Frontal cortex (tissue), 4 donors: Measurements from ENCODE around the gene POMT1. TPM values are rescaled to one million over a fixed set of nuclear protein-coding genes. Genes with fewer than 3 reads are reported as not detected.
A peak's percentile ranks its signal among the peaks of the same experiment; 100 is the strongest.

Experiments
- DNase-seq, 2 donors: peaks; one replicate each; pipeline ENCODE4 v3.0.0; 2012; ENCODE audit warnings: low spot score in 2 of 2
- FAIRE-seq: peaks from 2 replicates; lab custom pipeline; 2012; peaks lifted over from hg19 to GRCh38; lab: Jason Lieb, UNC
- total RNA-seq: library from RNA; depleted of rRNA; stranded (reverse); fragments of >200 nt; gene quantifications from one replicate; pipeline ENCODE4 v1.2.3, GENCODE V29; 2014
- donor health status: control.
- donor health status: control.
- donor health status: control.

Gene POMT1
- total RNA-seq, 1 donor from 2014 or later = 42.4 TPM

DNA sequence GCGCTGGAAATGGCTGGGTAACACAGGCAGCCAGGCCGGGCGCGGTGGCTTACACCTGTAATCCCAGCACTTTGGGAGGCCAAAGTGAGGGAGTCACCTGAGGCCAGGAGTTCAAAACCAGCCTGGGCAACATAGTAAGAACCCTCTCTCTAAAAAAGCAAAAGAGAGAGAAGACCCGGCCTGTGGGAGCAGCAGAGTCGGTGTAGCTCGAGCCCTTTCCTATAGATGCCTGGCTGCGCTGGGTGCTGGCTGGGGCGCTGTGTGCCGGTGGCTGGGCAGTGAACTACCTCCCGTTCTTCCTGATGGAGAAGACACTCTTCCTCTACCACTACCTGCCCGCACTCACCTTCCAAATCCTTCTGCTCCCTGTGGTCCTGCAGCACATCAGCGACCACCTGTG is 19.1 kb downstream of the POMT1 start:
- no peak for FAIRE-seq
- DNase-seq = no peak

DNA sequence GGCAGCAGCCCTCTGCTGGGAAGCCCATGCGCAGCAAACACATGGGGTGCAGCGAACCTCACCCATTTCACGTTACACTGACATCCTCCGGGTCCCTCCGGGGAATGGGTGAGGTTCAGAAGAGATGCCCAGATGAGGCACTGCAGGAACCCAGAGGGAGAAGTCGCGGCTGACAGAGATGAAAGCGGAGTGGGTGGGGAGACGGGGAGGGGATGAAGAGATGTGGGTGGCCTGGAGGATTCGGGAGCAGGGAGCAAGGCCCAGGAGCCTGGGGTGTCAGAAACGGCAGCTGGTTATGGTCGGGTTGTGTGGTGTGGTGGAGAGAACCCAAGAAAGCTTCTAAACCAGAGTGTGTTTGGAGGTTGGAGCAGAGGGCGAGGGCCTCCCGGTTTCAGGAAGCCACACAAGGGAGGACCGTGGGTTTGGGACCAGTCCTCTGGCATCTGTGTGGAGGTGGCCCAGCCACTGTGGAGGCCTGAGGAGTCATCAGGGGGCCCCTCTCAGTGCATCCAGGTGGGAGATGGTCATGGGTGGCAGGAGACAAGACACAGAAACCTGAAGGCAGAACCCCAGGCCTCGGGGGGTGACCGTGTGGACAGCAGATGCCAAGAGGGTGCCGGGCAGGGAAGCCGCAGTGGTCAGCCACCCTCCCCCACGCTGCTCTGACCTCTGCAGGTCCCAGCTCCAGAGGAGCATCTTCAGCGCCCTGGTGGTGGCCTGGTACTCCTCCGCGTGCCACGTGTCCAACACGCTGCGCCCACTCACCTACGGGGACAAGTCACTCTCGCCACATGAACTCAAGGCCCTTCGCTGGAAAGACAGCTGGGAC is 19.8 kb downstream of the POMT1 start:
- DNase-seq (no peak), FAIRE-seq (no peak)

GRCh38 chr9:131523086-131523388 is 20.3 kb downstream of the POMT1 start:
- DNase-seq = no peak
- no peak for FAIRE-seq

DNA sequence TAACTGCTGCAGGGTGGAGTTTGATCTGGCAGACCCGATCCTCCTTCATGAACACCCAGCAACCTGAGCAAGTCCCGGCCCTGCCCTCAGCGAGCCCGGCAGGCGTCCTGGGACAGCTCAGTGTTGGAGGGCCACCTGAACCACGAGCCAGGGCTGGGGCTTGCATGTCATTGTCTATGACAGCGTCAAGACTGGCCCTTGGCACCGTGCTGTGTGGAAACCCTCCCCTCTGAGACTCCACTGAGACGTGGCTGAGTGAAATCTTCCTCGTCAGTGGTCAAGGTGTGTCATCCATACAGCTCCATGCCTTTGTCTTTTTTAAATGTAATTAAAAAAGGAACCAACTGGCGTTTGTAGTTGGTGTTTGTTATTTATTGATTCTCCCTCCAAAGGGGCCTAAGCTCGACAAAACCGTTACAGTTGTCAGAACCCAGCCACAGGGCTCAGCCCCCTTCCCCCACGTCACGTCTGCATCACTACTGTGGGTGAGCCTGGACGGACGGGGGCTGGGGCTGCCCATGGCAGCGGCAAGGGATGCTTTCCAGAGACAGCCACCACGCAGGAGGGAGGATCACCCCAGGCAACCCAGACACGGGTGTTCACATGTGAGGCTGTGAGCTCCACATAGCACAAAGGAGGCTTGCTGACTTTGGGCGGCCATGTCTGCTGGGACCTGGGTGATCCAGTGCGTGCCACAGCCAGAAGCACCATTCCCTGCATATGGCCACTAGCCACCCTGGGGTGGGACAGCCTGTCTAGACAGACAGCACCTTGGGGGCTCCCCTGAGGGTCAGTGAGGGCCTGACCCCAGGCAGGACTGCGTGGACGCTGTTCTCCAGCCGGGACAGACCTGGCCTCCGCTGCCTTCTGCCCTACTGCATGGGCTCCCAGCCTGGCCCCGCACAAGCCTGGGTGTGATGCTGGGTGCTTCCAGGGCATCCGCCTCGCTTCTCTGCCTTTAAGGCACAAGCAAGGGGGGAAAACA is 21.0 kb downstream of the POMT1 start:
- FAIRE-seq (no peak), DNase-seq (no peak)

- FAIRE-seq (no peak), DNase-seq (no peak)
Observed at GRCh38 chr9:131524665-131525315, 22.1 kb downstream of the POMT1 start.

- no peak for FAIRE-seq
- peak in 1 of 2 donors; percentile 68 for DNase-seq
Observed at GRCh38 chr9:131525643-131526565, 23.2 kb downstream of the POMT1 start.

GRCh38 chr9:131528186-131528585 is 25.5 kb downstream of the POMT1 start:
- DNase-seq (no peak), FAIRE-seq (no peak)

DNA sequence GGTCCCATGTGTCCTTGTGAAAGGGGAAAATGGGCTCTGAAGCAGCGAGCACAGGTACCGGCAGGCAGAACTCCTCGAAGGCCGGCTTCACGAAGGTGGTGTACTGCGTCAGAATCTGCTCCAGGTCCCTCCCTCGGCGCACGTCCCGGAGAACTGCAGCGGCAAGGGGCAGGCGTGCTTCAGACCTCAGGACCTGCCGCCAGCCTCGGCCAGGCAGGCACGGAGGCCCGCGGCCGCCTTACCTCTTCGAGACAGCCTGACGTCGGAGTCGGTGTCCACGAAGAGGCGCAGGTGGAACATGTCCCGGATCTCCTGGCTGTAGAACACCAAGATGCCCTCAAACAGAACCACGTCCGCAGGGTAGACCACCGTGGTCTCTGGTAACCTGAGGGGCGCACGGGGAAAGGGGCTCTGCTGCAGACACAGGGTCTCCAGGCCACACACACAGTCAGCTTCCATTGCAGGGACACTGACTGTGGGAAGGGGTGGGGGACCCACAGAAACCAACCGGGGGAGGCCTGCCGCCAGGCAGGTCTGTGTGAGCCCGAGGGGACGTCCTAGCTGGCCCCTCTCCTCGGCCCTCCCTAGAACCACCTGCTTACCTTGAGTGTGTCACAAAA is 26.3 kb downstream of the POMT1 start:
- DNase-seq (no peak), FAIRE-seq (no peak)

GRCh38 chr9:131529597-131530545 is 27.2 kb downstream of the POMT1 start:
- FAIRE-seq (no peak), DNase-seq (peak in 1 of 2 donors; percentile 14)

GRCh38 chr9:131530546-131530919 is 27.8 kb downstream of the POMT1 start:
- DNase-seq = no peak
- FAIRE-seq = no peak

DNA sequence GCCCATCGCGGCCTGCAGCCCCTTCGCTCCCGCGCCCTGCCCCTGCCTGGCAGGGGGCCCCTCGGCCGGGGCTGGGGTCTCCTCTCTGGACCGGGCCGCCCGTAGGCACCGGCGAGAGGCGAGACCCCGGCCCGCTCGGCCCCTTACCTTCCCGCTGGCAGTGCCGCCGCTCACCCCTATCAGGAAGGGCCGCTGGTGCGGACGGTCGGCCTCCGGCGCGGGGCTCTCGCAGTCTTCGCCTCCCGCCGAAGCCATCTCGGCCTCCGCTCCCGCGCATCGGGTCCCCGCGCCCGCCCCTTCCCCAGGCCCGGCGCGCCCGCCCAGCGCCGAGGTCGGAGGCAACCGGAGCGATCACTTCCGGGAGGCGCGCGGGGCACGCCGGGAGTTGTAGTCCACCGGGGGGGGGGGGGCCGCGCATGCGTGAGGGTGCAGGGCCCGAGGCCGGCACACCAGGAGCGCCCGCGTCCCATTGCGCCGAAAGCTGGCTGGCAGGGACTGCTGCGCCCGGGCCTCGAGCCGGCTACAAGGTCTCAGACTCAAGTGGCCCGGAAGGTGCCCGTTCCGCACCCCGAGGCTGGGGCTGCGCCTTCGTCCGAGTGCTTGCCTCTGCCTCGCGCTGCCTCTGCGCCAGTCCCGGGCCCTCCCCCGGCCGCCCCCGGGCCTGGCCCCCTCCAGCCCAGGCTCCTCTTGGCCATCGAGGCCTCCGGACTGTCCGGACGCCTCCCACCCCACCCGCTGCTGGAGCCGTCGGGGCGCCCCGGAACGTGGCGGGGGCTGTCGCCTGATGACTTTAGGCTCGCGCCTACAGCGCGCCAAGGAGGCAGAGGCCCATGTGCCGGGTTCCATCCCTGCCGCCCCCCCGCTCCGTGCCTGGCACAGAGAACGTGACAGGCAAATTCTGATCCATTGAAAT is 28.5 kb downstream of the POMT1 start, which contains the start of gene UCK1:
TSS of gene UCK1 (minus strand) at position 344 of the 913 bp plus-strand sequence. CDS start at position 255, 89 bp downstream.
- FAIRE-seq (no peak), DNase-seq (peak; percentile 98)

DNA sequence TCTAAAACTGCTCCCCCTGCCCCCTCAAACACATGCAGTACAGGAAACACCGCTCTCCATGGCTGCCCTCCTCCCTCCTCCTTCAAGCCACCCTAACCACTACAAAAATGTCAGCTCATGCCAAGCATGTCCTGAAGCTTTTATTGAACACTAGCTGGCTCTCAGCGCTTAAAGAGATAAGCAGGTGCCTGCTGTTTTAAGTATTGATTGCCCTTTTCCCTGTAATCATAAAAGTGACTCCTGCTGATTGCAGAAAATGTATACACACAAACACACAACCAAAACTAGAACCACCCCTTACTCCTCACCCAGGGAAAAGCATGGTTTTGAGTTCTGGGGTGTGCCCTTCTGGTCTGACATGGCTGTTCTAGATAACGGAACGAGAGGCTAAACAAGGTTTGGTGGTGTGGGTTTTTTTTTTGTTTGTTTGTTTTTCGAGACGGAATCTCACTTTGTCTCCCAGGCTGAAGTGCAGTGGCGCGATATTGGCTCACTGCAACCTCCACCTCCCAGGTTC is 32.1 kb downstream of the POMT1 start:
- DNase-seq = no peak
- no peak for FAIRE-seq

- no peak for DNase-seq
- no peak for FAIRE-seq
Observed at GRCh38 chr9:131537946-131538345, 35.2 kb downstream of the POMT1 start.

GRCh38 chr9:131539223-131539923 is 36.7 kb downstream of the POMT1 start:
- DNase-seq = no peak
- no peak for FAIRE-seq

DNA sequence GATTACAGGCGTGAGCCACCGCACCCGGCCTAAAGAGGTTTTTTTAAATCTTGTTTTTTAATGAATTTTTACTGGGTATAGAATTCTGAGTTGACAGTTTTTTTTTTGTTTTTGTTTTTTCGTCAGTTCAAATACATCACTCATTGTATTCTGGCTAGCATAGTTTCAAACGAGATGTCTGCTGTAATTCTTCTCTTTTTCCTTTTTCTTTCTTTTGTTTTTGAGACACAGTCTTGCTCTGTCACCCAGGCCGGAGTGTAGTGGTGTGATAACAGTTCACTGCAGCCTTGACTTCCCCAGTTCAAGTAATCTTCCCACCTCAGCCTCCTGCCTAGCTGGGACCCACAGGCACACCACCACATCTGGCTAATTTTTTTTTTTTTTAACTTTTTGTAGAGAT is 40.4 kb downstream of the POMT1 start:
- DNase-seq = no peak
- FAIRE-seq = no peak
